Renal pelvis (tissue), 4 donors: ENCODE measurements around the gene RAB30. TPM values are rescaled to one million over a fixed set of nuclear protein-coding genes. Genes with fewer than 3 reads are reported as not detected.

Experiments used
- DNase-seq: peaks from one replicate; pipeline ENCODE4 v3.0.0-alpha.2; 2013
- polyA plus RNA-seq, 3 donors: library from polyadenylated mRNA; unstranded; fragments of 120-200 nt; gene quantifications; one replicate each; pipeline ENCODE4 v1.2.1, GENCODE V29; 2013; ENCODE audit not compliant: insufficient read length in 3 of 3

RAB30 gene
- polyA plus RNA-seq, 3 donors, result 7.5 to 8.7 (median 7.5) TPM

GRCh38 chr11:83042964-83043711 lies 28.6 kb downstream of the RAB30 start:
- DNase-seq, result no peak

DNA sequence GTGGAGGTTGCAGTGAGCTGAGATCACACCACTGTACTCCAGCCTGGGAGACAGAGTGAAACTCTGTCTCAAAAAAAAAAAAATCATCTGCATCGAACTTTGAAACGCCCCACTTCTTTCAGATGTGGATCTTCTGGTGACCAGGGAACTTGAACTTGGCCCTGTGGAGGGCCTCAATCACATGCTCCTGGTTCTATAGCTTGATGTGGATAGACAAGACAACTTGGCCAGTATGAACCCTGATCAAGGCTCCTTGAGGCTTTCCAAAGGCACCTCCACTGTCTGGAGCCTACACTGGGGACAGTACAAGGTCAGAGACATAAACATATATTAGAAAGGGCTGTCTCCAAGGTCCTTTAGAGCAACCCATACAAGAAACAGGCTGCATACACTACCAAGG lies 30.6 kb downstream of the RAB30 start:
- no peak for DNase-seq

DNA sequence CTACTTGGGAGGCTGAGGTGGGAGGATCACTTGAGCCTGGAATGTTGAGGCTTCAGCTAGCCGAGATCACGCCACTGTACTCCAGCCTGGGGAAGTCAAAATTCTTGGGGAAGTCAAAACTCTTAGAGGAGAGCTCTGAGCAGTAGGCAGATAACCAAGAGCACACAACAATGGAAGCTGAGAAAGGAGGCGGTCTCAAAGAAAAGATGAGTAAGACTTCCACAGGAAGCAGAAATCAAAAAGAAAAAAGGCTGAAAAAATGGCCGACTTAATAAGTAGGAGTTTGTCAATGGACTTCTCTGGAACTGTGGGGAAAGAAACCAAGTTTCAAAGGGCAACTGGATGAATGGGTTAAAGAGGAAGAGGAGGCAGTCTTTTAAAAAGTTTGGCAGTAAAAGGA lies 32.1 kb downstream of the RAB30 start:
- DNase-seq, result no peak

DNA sequence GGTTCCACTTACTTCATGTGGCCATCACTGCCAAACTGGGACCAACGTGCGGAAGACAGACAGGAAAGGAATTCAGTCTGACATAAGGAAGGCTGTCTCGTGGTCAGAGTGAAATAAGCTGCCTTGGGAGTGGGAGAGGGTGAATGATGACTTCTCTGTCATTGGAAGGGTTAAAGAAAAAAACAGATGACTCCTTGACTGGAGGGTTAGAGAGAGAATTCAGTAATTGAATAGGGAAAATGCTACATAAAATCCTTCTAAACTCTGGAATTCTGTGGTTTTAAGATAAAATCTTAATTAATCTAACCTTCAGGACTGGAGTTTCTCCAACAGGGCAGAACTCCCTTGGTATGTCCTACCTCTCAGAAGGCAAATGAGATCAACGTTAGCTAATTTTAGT lies 33.8 kb downstream of the RAB30 start:
- DNase-seq, result no peak

DNA sequence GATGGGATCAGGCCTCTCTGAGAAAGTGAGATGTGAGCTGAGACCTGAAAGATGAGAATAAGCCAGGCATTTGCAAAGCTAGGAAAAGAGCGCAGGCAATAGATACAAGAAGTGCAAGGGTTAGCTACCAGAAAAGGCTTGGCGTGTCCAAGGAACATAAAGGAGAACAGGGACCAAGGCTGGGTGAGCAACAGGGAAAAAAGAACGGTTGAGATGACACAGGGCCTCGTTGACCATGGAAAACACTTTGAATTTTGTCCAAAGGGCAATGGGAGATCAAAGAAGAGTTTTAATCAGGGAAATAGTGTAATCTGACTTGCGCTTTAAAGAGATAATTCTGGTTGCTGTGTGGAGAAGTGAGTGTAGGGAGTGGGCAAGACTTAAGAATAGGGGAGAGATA lies 35.0 kb downstream of the RAB30 start:
- no peak for DNase-seq

- DNase-seq, result no peak
Measured at GRCh38 chr11:83035070-83035854, 36.4 kb downstream of the RAB30 start.

- DNase-seq, result no peak
Measured at GRCh38 chr11:83034673-83035014, 37.1 kb downstream of the RAB30 start.

DNA sequence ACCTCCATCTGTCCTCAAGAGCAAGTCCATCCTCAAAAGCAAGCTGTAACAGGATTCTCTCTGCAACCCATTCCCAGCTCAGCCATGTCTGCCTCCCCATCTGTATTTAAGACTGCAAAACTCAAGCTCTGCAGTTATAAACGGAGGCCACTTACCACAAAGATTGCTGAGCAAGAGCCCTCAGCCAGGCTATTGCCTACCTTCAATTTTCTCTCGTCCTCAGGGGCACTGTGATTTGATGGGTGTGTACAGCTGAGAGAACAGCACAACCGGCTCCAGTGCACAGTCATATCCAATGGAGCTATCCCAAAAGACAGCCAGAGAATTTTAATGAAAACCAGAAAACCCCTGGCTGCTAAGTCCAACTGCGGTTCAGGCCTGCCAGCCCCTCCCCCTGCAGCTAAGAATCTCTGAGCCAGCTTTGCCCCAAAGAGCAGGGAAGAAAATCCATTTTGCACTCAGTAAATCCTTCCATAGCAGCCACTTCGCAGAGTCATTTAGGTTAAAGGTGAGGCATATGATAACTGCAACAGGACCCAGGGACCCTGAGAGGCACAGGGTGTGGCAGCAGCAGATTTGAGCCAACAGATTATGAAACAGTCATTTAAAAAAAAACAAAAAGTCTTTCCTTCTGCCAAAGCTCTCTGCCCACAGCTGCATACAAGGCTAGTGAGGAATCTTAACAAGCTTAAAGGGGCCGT lies 37.6 kb downstream of the RAB30 start:
- no peak for DNase-seq

DNA sequence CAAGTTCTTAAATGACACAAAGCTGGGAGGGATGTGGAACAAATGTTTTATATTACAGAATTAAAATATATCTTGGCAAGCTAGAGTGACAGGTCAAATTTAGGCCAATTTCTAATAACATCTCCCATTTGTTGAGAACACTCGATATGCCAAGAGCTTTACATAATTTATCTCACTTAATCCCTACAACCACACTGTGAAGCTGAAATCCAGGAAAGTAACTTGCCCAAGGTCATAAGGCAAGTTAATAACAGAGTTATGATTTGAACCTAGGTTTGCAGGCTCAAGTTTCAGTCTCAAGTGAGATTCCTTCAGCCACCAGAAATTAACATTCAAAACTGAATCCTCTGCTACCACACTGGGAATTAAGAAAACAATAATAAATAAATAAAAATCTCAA lies 38.3 kb downstream of the RAB30 start:
- DNase-seq, result no peak

GRCh38 chr11:83031127-83031526 lies 40.6 kb downstream of the RAB30 start:
- DNase-seq, result no peak

DNA sequence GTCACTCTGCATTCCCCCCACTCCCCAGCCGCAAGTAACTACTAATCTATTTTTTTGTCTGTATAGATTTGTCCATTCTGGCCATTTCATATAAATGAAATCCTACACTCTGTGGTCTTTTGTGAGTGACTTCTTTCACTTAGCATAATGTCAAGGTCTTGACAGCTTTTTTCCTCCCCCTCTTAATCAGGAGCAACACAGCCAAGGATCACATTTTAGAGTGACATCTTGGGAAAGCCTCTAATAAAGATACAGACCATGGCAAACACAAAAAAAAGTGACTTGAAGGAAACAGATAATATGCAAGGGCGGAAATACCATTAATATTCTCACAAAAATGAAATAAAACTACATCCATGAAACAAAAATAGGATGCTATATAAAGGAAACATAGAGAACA lies 43.9 kb downstream of the RAB30 start:
- no peak for DNase-seq

DNA sequence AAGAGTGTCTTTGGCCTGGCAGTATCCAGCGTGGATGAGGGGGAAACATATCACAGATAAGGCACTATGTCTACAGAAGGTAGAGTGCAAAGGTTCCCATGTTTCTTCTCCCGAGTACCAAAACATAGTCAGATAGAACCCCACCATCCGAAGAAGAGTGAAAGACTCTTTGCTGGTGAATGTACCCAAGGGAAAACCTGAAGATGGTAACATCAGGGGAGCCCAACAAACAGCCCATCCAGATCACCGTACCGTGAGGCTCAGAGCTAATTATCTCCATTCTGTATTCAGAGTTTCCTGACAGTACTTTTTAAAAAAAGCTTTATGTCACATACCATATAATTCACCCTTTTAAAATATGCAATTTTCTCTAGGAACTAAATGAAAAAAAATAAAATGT lies 44.4 kb downstream of the RAB30 start:
- DNase-seq, result no peak

DNA sequence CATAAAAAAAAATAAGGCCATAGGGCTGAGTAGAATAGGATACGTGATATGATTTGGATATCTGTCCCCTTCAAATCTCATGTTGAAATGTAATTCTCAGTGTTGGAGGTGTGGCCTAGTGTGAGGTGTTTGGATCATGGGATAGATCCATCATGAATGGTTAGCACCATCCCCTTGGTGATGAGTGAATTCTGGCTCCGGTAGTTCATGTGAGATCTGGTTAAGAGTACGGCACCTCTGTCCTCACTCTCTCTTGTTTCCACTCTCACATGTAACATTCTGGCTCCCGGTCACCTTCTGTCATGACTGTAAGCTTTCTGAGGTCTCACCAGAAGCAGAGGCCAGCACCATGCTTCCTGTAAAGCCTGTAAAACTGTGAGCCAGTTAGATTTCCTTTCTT lies 45.5 kb downstream of the RAB30 start:
- DNase-seq, result no peak

DNA sequence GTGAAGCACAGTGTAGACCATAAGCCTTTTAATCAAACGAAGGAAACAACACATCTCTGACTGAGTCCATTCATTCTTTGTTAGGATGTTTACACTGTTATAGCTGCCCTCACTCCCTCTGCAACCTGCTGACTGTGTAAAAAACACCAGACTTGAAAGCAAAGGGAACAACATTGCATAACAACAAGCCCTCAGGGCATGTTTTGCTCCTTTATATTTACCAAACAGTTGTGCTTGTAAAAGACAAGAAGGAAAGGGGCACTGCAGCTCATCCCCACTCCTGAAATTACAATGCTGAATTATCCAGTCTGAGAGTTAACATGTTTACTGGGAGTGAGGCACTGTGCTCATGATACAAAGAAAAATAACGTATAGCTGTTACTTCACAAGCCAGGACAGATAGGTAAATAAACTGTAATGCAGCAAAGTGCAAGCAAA lies 46.4 kb downstream of the RAB30 start:
- DNase-seq, result no peak

DNA sequence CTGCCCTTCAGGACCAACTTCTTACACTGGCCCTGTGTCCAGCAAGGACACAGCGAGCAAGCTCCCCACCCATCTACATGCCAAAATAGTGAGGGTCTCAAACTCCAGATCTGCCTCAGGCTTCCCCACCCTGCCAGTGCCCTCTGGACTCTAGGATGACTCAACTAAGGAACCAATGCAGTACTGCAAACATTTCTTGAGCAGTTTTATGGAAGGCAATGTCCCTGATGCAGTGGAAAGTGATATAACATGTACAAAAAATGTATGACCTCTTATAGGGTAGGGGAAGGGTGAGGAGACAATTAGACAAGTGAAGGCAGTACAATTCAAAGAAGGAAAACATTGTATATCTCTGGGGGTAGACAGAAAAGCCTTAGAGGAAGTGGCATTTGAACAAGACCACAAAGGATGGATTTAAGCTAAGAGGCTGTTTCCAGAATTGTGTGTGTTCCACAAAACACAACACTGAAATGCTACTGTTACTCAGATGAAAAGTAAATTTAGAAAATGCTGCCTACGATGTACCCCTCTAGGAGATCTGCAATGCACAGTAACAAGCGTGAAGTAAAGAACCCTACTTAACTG lies 47.3 kb downstream of the RAB30 start:
- DNase-seq, result no peak

GRCh38 chr11:83023410-83023809 lies 48.3 kb downstream of the RAB30 start:
- no peak for DNase-seq

GRCh38 chr11:83021780-83022125 lies 49.9 kb downstream of the RAB30 start:
- no peak for DNase-seq

DNA sequence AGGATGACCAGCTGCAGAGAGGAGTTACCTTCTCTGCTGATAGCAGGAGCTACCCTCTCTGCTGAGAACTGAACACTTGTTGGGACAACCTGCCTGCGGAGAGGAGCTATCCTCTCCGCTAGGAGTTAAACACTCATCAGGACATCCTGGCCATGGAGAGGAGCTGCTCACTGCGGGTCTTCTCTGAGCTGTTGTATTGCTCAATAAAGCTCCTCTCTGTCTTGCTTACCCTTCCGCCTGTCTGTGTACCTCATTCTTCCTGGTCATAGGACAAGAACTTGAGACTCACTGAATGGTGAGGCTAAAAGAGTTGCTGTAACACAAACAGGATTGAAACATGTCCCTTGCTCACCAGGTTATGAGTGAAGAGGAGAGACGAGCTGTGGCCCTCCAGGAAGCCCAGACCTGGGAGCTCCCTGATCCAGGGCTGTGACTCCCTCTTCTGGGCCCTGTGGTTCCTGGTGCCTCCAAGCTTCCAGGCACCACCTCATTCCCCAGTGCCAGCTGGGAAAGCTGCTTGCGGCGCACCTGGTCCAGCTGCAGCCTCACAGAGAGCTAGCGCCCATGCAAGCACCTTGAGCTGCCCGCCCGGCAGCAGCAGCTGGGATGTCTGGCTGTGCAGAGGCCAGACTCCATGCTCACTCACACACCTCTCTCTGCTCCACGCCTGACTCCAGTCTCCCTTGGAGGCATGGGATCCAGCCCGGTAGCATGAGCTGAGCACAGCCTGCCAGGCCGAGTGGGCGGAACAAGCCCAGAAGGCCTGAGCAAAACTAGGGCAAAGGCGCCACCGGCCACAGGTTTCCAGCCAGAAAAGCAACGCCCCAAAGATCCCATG lies 50.5 kb downstream of the RAB30 start:
- no peak for DNase-seq

DNA sequence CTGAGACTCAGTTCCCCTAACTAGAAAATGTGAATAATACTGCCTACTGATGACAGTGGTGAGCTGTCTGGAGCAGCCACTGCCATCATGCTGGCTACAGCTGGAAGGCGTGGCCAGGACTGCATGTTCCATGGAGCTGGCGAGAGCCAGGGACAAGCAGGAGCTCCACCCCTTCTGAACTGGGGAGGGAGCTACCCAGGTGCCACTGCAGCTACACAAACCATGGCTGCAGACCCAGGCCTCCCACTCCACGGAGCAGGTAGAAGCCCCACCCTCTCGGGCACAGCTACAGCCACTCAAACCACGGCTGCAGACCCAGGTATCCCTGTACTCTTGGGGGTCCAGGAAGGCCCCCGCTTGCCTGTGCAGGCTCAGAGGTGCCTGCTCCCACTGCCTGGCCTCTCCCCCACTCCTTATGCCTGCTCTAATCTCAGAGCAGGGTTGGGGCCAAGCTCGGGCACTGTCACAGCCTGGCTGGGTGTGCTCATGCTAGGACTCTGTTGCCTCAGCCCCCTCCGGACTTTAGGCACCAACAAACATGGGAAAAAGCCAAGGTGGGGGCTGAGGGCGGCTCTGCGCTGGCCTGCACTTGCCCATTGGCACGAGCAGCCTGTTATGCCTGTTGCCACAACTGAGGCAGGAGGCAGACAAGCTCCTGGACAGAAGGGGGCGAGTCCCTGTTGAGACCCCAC lies 51.7 kb downstream of the RAB30 start:
- no peak for DNase-seq

- DNase-seq, result no peak
Measured at GRCh38 chr11:83014951-83015350, 56.7 kb downstream of the RAB30 start.
